Hepatic stellate cell (primary cell): ENCODE measurements around the gene HOXB4.

ENCODE experiments used
- DNase-seq: peaks from one replicate; pipeline ENCODE4 v3.0.0; 2011; ENCODE audit warnings: low spot score

Gene HOXB4

DNA sequence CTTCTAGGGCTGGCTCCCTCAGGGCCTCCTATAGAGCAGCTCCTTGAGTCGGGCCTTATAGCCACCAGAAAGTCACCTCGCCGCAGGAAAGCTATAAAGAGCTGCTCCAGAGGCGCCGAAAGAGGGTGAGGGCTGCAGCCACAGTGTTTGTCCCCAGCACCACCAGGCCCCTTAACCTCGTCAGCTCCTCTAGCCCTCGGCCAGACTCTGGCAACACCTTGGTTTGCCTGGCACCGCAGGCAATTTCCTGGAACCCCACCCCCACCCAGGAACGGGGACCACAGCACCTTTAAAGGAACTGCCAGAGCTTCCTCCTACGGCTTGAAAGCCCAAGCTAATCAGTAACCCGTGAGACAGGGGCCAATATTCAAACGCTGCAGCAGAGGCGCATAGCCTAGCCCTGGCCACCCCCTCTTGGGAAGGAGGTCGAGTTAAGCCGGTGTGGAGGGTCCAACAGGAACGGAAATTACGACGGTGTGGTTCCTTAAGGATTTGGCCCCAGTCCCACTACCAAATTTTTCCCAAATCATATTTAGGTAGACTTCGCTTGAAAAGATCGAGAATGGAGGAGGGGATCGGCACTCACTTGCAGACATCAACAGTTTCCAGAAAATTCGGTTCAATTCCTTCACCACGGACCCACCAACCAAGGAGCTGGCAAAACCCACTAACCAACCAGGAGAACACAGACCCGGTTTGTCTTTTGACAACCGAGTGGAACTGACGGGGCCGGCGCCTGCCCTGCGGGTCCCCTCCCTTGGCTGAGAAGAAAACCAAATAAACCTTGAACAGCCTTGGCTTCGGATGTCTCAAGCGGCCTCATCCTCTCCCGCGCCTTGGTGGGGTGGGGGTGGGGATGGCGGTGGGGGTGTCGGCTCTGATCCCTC, 23.6 kb upstream of the HOXB4 start:
- no peak for DNase-seq

- DNase-seq = no peak
Observed at GRCh38 chr17:48601207-48601538, 23.0 kb upstream of the HOXB4 start.

- no peak for DNase-seq
Observed at GRCh38 chr17:48600244-48601098, 22.3 kb upstream of the HOXB4 start.

DNA sequence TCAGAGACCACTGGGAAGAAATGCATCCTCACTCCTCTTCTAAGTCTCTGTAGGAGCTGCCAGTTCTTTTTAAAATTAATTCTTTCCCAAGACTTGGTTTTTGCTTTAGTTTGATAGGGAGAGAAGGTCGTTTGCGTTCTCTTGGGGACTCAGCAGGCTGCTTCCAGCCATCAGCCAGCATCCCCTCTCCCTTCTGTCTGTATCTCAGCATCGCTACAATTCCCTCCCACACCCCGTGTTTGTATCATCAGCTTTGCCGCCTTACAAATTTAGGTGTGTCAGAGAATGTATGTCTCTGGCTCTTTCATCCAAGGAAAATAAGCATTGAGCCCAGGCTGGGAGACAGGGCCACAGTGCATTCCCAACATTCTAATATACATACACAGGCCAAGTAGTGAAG, 21.2 kb upstream of the HOXB4 start:
- no peak for DNase-seq

- DNase-seq = no peak
Observed at GRCh38 chr17:48598736-48599135, 20.6 kb upstream of the HOXB4 start.

DNA sequence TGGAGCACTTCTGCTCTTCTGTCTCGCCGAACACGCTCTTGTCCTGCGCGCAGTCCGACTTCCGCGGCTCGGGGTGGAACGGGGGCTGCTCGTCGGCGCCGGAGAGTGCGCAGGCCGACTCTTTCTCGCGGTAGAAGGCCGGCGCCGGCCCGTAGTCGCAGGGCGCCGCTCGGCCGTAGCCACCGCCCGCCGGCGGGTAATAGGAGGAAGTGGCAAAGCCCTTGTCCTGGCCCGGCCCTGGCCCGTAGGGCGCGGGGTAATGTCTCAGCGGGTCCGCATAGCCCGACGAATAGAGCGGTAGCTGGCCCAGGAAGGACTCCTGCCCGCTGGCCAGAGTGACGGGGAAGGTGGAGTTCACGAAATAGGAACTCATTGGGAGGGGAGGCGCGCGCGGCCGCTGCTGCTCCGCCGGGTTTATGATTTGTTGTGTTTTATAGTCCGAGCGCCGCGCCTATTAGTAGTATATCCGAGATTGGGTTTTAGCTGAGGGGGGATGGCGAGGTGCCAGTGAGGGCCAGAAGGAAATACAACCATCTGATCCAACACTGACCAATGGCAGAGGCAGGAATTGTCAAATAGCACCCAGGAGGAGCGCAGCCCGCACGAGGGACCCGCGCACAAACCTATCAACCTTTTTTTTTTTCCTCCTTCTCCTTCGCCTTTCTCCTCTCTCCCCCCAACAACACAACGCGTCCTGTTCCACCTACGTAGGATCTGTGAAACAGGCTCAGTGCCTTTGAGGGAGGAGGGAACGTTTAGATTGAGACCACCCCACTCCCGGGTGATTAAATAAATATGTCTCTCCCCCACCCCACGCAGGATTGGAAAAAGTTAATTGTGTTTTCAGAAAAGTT, 19.9 kb upstream of the HOXB4 start:
- DNase-seq = no peak

DNA sequence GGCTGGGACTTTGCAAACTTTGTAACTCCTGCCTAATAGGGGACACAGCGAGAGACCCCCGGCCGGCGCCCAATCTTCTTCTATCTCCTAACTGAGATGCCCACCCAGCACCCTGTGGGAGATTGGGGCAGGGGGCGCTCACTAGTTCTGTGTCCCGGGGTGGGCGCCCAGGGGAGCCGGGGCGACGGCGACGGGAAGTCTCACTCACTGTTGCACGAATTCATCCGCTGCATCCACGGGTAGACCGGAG, 19.3 kb upstream of the HOXB4 start:
- no peak for DNase-seq

- no peak for DNase-seq
Observed at GRCh38 chr17:48596735-48597527, 18.8 kb upstream of the HOXB4 start.

DNA sequence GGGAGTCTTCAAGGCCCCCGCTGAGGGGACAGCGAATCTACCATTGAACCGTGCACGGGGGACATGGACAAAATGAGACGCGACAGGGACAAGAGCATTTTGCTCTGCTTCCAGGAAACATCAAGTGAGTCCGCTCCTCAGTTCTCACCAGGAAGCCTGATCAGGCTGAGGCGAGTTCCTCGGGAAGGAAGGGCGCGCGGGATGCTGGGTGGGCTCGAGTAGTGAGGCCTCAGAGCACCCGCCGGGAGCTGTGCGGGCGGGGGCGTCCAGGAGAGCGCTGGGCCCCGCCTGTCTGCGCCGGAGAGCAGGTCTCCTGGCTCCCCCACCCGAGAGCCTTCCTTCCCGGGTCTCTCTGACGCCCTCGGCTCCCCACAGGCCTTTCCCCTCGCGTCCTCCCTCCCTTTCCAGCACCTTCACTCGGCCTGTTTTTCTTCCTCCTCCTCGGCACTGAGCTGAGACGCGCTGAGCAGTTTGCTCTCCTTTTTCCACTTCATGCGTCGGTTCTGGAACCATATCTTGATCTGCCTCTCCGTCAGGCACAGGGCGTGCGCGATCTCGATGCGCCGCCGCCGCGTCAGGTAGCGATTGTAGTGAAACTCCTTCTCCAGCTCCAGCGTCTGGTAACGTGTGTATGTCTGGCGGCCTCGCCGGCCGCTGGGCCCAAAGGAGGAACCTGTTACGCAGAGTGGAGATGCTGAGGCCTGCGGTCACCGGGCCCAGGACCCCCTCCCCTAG, 18.0 kb upstream of the HOXB4 start:
- DNase-seq = no peak

GRCh38 chr17:48595278-48595999, 17.3 kb upstream of the HOXB4 start:
- no peak for DNase-seq

DNA sequence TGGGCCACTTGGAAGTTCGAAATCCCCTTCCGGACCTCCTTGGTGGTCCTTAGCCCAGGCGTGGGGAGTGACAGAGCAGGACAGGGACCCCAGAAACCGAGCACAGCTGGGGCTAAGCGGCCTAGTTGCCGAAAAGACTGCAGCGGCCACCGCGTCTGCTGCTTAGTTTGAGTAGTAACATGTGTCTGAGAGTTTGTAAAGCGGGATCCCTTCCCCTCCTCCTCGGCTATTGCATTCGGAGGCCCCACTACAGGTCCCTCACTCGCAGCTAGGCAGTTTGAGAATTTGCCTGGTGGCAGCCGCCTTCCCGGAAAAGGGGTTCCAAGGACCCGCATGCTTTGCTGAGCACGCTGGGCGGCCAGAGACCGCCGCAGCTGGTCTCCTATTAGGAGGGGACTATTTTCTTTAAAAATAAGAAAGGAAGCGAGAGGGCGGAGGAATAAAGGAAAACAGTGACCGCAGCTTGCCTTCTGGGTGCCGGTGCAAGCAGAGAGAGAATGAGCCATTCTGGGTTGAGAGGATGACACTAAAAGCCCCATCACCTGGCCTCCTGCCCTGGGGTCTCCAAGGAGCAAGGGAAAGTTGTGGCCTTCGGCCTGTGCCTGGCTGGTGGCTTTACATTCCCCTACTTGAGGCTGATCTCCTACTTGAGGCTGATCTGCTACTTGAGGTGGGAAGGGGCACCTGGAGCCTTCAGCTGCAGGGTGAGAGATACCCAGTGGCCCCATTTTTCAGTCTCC, 16.6 kb upstream of the HOXB4 start:
- DNase-seq = no peak

- peak; percentile 94 for DNase-seq
Observed at GRCh38 chr17:48593840-48594537, 15.8 kb upstream of the HOXB4 start.

DNA sequence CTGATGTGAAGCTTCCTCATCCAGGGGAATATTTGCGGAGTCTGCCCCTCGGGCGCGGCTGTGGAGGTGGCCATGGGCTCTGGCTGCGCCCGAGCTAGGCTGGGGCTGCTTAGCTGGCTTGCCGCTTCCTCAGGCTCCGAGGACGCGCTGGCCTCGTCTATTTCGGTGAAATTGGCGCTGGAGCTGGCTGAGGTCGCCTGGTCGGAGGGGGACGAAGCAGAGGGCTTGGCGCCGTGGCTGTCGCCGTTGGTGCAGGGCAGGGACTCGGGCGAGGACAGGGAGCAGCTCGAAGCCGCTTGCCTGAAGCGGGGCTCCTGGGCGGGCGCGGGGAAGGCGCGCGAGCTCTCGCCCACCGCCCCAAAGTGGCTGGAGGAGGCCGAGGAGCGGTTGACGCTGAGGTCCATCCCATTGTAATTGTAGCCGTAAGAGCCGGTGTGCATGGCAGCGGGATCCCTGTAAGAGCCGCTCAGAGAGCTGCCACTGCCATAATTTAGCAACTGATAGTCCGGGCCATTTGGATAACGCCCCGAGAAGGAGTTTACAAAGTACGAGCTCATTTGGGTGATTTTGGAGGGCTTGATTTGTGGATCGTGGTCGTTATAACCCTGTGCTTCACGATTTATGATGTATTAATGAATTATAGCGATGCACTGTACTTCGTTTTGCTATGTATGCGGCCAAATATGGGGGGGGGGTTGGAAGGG, 15.1 kb upstream of the HOXB4 start, which contains the start of gene HOXB5:
Gene HOXB5, minus strand, starts transcription at position 654 of the 704 bp plus-strand sequence. Its CDS starts 97 bp downstream, at position 557.
- DNase-seq = no peak

- no peak for DNase-seq
Observed at GRCh38 chr17:48592577-48592976, 14.4 kb upstream of the HOXB4 start.

GRCh38 chr17:48592057-48592514, 13.9 kb upstream of the HOXB4 start:
- DNase-seq = no peak

- no peak for DNase-seq
Observed at GRCh38 chr17:48591255-48592056, 13.3 kb upstream of the HOXB4 start.

DNA sequence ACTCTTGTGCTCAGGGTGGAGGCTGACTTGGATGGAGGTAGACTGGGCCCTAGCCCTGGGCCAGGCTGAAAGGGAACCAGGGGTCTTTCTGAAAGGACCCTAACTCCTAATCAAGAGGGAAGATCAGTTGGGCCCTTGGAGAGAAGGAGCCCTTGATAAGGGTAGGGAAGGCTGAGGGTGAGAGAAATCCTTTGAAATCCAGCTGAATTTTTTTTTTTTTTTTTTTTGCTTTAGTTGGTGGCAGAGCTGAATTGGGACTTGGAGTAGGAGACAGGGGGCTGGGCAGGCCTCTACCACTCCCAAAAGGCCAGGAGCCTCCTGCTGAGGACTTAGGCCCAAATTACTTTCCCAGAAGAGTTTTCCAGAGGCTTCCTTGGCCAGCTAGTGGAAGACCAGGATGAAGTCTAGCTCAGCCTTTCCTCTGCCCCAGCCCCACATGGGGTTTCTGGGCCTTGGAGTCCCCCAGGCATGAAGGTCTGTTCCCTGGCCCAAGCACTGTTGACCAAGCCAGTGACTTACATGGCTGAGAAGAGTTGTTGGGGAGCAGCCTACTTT, 12.5 kb upstream of the HOXB4 start:
- no peak for DNase-seq
